Endodermal cell (in vitro differentiated cells): ENCODE measurements around the gene TAS2R1. TPM values are rescaled to one million over a fixed set of nuclear protein-coding genes. Genes with fewer than 3 reads are reported as not detected.

ENCODE experiments used
- DNase-seq: peaks from one replicate; pipeline ENCODE4 v3.0.0-alpha.2; 2017
- H3K27ac ChIP-seq: 2 replicates; pipeline ENCODE4 v1.5.1; 2013; ENCODE audit warnings: mild to moderate bottlenecking, low read depth, low read length, moderate library complexity
- H3K27me3 ChIP-seq: 2 replicates; pipeline ENCODE4 v1.6.1; 2013; ENCODE audit warnings: mild to moderate bottlenecking, low read length, moderate library complexity; ENCODE audit not compliant: insufficient read depth, control insufficient read depth, poor library complexity, severe bottlenecking
- H3K36me3 ChIP-seq: 2 replicates; pipeline ENCODE4 v1.7.0; 2013; ENCODE audit warnings: mild to moderate bottlenecking, low read length, moderate library complexity; ENCODE audit not compliant: control insufficient read depth, insufficient read depth
- H3K4me1 ChIP-seq: one replicate; pipeline ENCODE4 v1.7.0; 2013; ENCODE audit warnings: low read length; ENCODE audit not compliant: control insufficient read depth, insufficient read depth
- H3K4me3 ChIP-seq: 2 replicates; pipeline ENCODE4 v1.5.1; 2013; ENCODE audit warnings: mild to moderate bottlenecking, low read length, moderate library complexity
- H3K9ac ChIP-seq: 2 replicates; pipeline ENCODE4 v1.6.1; 2013; ENCODE audit warnings: mild to moderate bottlenecking, low read length, moderate library complexity; ENCODE audit not compliant: poor library complexity, severe bottlenecking; ENCODE audit errors: extremely low read depth
- H3K9me3 ChIP-seq: 2 replicates; pipeline ENCODE4 v1.6.1; 2013; ENCODE audit warnings: mild to moderate bottlenecking, low read length, moderate library complexity; ENCODE audit not compliant: control insufficient read depth
- H3K27ac Mint-ChIP-seq: 2 replicates; pipeline ENCODE4 v1.8.0; 2020; ENCODE audit warnings: mixed read lengths
- H3K27me3 Mint-ChIP-seq: 2 replicates; pipeline ENCODE4 v1.8.0; 2021; ENCODE audit warnings: mild to moderate bottlenecking, mixed read lengths; ENCODE audit not compliant: insufficient read depth
- H3K36me3 Mint-ChIP-seq: 2 replicates; pipeline ENCODE4 v1.8.0; 2020; ENCODE audit warnings: low read depth, mixed read lengths
- H3K4me1 Mint-ChIP-seq: 2 replicates; pipeline ENCODE4 v1.8.0; 2020; ENCODE audit warnings: mixed read lengths
- H3K4me3 Mint-ChIP-seq: 2 replicates; pipeline ENCODE4 v1.8.0; 2020; ENCODE audit warnings: mild to moderate bottlenecking, moderate library complexity, mixed read lengths
- H3K9me3 Mint-ChIP-seq: 2 replicates; pipeline ENCODE4 v1.8.0; 2020; ENCODE audit warnings: mild to moderate bottlenecking, mixed read lengths
- WGBS, 2 experiments: methylation state at CpG; one replicate each; pipeline versions ENCODE4 v1.1.5 to v1.1.7; 2013; ENCODE audit warnings: missing lambda C conversion rate in 2 of 2, mixed read lengths in 1 of 2; ENCODE audit not compliant: insufficient coverage in 1 of 2, insufficient read length in 1 of 2; 5-methylcytosine and 5-hydroxymethylcytosine counted together
- total RNA-seq, 2 donors: library from RNA; stranded (reverse); fragmentation: NEBNext Ultra II Directional in 1 of 2; extraction: Animal tissue kit (Norgen Biotek cat#: 25700) in 1 of 2; gene quantifications; 2 replicates in 1 of 2; 3 replicates in 1 of 2; pipeline ENCODE4 v1.2.1, GENCODE V29; 2021
- TF ChIP-seq, protein P1 (sequence below): fragments of 200-600 bp; sonication (generic); conservative IDR thresholded peaks from 2 replicates; pipeline ENCODE4 v1.5.0; 2021; ENCODE audit warnings: antibody characterized with exemption, mild to moderate bottlenecking

Gene TAS2R1
- total RNA-seq, 2 donors from 2014 or later: 0.24 TPM; not detected in 1

DNA sequence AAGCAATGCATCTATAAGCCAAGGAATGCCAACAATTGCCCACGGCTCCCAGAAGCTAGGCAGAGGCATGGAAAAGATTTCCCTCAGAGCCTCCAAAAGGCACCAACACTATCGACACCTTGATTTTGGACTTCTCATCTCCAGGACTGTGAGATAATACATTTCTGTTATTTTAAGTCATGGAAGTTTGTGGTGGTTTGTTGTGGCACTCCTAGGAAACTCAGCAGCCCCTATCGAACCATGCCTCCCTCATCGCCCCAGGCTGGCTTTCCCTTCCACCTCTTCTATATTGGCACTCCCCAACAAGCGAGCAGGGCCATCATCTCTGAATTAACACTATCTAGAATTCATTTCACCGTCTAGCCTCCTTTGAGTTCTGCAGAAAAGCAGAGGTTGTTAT, 33.7 kb upstream of the TAS2R1 start:
- Mint-ChIP-seq H3K4me3 (no peak overlapping the region), H3K36me3 (no peaks in the 10 kb centered on the region), H3K27ac (no peak overlapping the region), H3K9me3 (peaks cover 9% of the 10 kb centered on the region), H3K4me1 (no peaks in the 10 kb centered on the region), H3K27me3 (no peaks in the 10 kb centered on the region)
- Histone ChIP-seq H3K9ac (no peak overlapping the region), H3K27ac (no peak overlapping the region), H3K36me3 (no peaks in the 10 kb centered on the region), H3K9me3 (peaks cover 13% of the 10 kb centered on the region), H3K27me3 (no peaks in the 10 kb centered on the region), H3K4me3 (no peak overlapping the region), H3K4me1 (peaks cover 3% of the 10 kb centered on the region)
- TF ChIP-seq, protein P1, sequence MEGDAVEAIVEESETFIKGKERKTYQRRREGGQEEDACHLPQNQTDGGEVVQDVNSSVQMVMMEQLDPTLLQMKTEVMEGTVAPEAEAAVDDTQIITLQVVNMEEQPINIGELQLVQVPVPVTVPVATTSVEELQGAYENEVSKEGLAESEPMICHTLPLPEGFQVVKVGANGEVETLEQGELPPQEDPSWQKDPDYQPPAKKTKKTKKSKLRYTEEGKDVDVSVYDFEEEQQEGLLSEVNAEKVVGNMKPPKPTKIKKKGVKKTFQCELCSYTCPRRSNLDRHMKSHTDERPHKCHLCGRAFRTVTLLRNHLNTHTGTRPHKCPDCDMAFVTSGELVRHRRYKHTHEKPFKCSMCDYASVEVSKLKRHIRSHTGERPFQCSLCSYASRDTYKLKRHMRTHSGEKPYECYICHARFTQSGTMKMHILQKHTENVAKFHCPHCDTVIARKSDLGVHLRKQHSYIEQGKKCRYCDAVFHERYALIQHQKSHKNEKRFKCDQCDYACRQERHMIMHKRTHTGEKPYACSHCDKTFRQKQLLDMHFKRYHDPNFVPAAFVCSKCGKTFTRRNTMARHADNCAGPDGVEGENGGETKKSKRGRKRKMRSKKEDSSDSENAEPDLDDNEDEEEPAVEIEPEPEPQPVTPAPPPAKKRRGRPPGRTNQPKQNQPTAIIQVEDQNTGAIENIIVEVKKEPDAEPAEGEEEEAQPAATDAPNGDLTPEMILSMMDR: no peak
- DNase-seq: no peak
- 97 to 100% methylated on average over 2 to 6 of the region's 6 CpGs for WGBS, 2 experiments

DNA sequence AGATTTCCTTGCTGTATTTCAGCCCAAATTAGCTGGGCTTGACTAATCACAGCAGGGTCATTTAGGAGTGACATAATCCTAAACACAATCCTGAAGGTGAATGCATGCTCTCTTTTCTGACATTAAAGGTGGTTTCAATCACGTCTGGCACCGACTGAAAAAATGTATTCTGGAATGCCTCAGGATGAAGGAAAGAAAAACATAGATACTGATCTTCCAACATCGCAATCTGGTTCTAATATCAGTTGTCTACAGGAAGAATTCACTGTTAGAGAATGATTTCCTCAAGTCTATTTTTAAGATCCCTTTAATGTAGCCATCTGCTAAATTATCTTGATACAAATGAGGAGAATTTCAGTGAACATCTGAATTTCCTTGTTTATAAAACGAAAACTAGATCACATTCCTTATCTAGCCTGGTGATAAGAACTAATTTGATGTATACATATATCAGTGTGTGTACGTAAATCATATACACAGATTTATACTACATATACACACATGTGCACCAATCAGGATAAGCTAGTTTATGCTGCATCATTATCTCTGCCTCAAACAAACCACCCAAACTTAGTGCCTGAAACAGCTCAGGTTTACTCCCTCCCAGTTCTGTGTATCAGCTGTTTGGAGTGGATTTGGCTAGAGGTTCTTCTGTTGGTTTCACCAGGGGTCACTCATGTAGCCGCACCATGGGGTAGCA, 31.3 kb upstream of the TAS2R1 start:
- 94 to 95% methylated on average over 3 to 6 of the region's 6 CpGs for WGBS, 2 experiments
- no peak overlapping the region for H3K27ac Mint-ChIP-seq
- Histone ChIP-seq H3K27me3 (no peaks in the 10 kb centered on the region), H3K4me3 (no peak overlapping the region), H3K27ac (no peak overlapping the region), H3K36me3 (no peaks in the 10 kb centered on the region), H3K4me1 (peaks cover 3% of the 10 kb centered on the region), H3K9ac (no peak overlapping the region), H3K9me3 (peaks cover 9% of the 10 kb centered on the region)
- TF ChIP-seq, protein P1: no peak
- peaks cover 8% of the 10 kb centered on the region for H3K9me3 Mint-ChIP-seq
- H3K4me1 Mint-ChIP-seq: no peaks in the 10 kb centered on the region
- H3K36me3 Mint-ChIP-seq: no peaks in the 10 kb centered on the region
- DNase-seq: no peak
- H3K27me3 Mint-ChIP-seq: no peaks in the 10 kb centered on the region
- no peak overlapping the region for H3K4me3 Mint-ChIP-seq

DNA sequence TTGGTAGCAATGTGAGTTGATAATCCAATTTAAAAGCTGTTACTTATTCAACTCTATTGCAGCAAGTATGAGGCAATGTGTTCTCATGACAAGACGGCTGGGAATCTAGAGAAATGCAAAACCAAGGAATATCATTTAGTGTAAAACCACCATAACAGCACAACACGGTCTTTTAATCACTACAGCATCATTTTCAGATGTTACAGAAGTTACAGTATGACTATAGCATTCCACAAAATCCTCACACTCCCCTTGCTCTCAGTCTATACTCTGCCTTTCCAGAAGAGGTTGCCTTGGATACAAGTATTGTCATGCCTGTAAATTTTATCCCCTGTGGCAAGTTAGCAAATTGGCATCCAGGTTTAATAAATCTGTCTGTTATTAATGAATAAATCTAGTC, 28.6 kb upstream of the TAS2R1 start:
- Mint-ChIP-seq H3K27me3 (no peaks in the 10 kb centered on the region), H3K4me3 (no peak overlapping the region), H3K36me3 (no peaks in the 10 kb centered on the region), H3K9me3 (peaks cover 8% of the 10 kb centered on the region), H3K27ac (no peak overlapping the region), H3K4me1 (no peaks in the 10 kb centered on the region)
- TF ChIP-seq, protein P1: no peak
- Histone ChIP-seq H3K9ac (no peak overlapping the region), H3K9me3 (peaks cover 17% of the 10 kb centered on the region), H3K4me3 (no peak overlapping the region), H3K36me3 (no peaks in the 10 kb centered on the region), H3K27me3 (no peaks in the 10 kb centered on the region), H3K27ac (no peak overlapping the region), H3K4me1 (peaks cover 3% of the 10 kb centered on the region)
- WGBS, 2 experiments: 90 to 94% methylated on average over 2 of the region's 2 CpGs
- DNase-seq: no peak
